ENCODE data around the gene HYAL4. TPM values are rescaled to one million over a fixed set of nuclear protein-coding genes. Genes with fewer than 3 reads are reported as not detected.

HYAL4 gene
- total RNA-seq, 1 experiment from 2014 or later, result not detected

DNA sequence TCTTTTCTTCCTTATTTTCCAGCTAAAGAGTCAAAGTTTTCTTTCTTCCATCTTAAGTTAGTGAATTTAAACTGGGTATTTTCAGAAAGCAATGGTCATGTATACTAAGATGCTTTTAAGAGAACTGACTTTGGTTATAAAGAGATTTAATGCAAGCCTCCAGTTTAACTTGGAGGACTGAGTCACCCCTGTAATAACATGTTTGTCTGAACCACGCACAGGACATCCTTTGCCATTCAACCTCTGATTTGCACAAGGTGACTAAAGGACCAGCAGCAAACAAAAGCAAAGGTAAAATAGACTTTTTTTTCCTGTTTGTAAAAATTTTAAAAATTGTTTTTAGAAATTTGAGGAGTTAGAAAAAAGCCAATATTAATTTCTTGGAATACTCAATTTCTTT is 2.9 kb downstream of the HYAL4 start:
- Mint-ChIP-seq H3K27ac (no peak overlapping the region), H3K4me1 (no peaks in the 10 kb centered on the region), H3K4me3 (no peak overlapping the region), H3K27me3 (ENCODE audit: low read depth) (no peaks in the 10 kb centered on the region; the same call in 1 of the 2 replicates), H3K9me3 (peaks cover 25% of the 10 kb centered on the region), H3K36me3 (no peaks in the 10 kb centered on the region)
- DNase-seq (ENCODE audit: low spot score) (no peak), ATAC-seq (no peak)
- POLR2A ChIA-PET, result no interaction called here
- CTCF ChIA-PET, result no interaction called here
- TF ChIP-seq ETV6 (CRISPR knock-in tag; IDR thresholded peaks at IDR 0.05) (no peak), ZBTB43 (CRISPR knock-in tag; IDR thresholded peaks at IDR 0.05) (no peak), ZNF512 (CRISPR knock-in tag; IDR thresholded peaks at IDR 0.05; ENCODE audit: borderline replicate concordance) (no peak), FOXP1 (CRISPR knock-in tag; IDR thresholded peaks at IDR 0.05; ENCODE audit: borderline replicate concordance) (no peak), MXD4 (CRISPR knock-in tag; IDR thresholded peaks at IDR 0.05; ENCODE audit: borderline replicate concordance) (no peak)
- TF ChIP-seq, protein P1, sequence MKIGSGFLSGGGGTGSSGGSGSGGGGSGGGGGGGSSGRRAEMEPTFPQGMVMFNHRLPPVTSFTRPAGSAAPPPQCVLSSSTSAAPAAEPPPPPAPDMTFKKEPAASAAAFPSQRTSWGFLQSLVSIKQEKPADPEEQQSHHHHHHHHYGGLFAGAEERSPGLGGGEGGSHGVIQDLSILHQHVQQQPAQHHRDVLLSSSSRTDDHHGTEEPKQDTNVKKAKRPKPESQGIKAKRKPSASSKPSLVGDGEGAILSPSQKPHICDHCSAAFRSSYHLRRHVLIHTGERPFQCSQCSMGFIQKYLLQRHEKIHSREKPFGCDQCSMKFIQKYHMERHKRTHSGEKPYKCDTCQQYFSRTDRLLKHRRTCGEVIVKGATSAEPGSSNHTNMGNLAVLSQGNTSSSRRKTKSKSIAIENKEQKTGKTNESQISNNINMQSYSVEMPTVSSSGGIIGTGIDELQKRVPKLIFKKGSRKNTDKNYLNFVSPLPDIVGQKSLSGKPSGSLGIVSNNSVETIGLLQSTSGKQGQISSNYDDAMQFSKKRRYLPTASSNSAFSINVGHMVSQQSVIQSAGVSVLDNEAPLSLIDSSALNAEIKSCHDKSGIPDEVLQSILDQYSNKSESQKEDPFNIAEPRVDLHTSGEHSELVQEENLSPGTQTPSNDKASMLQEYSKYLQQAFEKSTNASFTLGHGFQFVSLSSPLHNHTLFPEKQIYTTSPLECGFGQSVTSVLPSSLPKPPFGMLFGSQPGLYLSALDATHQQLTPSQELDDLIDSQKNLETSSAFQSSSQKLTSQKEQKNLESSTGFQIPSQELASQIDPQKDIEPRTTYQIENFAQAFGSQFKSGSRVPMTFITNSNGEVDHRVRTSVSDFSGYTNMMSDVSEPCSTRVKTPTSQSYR (CRISPR knock-in tag; IDR thresholded peaks at IDR 0.05), result no peak

DNA sequence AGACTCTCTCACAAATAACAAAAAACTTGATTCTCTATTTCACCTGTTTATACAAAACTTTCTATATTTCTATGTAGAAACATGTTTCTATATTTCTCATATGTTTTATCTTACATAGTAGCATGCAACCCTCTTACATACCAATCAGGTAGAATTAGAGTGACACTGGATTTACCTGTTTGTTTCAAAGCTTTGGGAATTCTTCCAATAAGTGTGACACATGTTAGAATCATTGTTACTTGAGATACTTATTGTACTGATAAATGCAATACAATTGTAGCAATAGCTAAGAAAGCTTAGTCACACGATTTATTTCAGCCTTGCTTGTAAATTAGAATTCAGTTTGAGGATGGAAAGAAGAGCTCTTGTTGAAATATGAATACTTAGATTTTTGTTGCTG is 4.9 kb downstream of the HYAL4 start:
- ATAC-seq, result no peak

More for the DNA sequence above, 4.9 kb downstream of the HYAL4 start:
- Mint-ChIP-seq H3K9me3 (peaks cover 12% of the 10 kb centered on the region), H3K27ac (no peak overlapping the region), H3K4me1 (no peaks in the 10 kb centered on the region), H3K36me3 (no peaks in the 10 kb centered on the region), H3K4me3 (no peak overlapping the region), H3K27me3 (ENCODE audit: low read depth) (no peaks in the 10 kb centered on the region)
- no peak for DNase-seq (ENCODE audit: low spot score)
- no peak for TF ChIP-seq ESRRA (CRISPR knock-in tag; IDR thresholded peaks at IDR 0.05; ENCODE audit: borderline replicate concordance)
- TF ChIP-seq ZNF396 (CRISPR knock-in tag; IDR thresholded peaks at IDR 0.05; ENCODE audit: borderline replicate concordance), result no peak
- TF ChIP-seq, protein P2, sequence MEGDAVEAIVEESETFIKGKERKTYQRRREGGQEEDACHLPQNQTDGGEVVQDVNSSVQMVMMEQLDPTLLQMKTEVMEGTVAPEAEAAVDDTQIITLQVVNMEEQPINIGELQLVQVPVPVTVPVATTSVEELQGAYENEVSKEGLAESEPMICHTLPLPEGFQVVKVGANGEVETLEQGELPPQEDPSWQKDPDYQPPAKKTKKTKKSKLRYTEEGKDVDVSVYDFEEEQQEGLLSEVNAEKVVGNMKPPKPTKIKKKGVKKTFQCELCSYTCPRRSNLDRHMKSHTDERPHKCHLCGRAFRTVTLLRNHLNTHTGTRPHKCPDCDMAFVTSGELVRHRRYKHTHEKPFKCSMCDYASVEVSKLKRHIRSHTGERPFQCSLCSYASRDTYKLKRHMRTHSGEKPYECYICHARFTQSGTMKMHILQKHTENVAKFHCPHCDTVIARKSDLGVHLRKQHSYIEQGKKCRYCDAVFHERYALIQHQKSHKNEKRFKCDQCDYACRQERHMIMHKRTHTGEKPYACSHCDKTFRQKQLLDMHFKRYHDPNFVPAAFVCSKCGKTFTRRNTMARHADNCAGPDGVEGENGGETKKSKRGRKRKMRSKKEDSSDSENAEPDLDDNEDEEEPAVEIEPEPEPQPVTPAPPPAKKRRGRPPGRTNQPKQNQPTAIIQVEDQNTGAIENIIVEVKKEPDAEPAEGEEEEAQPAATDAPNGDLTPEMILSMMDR (IDR thresholded peaks at IDR 0.05), result no peak
- no peak for TF ChIP-seq MXD4 (CRISPR knock-in tag; IDR thresholded peaks at IDR 0.05; ENCODE audit: borderline replicate concordance)
- TF ChIP-seq, protein P3, sequence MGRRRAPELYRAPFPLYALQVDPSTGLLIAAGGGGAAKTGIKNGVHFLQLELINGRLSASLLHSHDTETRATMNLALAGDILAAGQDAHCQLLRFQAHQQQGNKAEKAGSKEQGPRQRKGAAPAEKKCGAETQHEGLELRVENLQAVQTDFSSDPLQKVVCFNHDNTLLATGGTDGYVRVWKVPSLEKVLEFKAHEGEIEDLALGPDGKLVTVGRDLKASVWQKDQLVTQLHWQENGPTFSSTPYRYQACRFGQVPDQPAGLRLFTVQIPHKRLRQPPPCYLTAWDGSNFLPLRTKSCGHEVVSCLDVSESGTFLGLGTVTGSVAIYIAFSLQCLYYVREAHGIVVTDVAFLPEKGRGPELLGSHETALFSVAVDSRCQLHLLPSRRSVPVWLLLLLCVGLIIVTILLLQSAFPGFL (CRISPR knock-in tag; IDR thresholded peaks at IDR 0.05; ENCODE audit: borderline replicate concordance), result no peak
- TF ChIP-seq TP53 (CRISPR knock-in tag; IDR thresholded peaks at IDR 0.05), result no peak
- TF ChIP-seq, protein P4, sequence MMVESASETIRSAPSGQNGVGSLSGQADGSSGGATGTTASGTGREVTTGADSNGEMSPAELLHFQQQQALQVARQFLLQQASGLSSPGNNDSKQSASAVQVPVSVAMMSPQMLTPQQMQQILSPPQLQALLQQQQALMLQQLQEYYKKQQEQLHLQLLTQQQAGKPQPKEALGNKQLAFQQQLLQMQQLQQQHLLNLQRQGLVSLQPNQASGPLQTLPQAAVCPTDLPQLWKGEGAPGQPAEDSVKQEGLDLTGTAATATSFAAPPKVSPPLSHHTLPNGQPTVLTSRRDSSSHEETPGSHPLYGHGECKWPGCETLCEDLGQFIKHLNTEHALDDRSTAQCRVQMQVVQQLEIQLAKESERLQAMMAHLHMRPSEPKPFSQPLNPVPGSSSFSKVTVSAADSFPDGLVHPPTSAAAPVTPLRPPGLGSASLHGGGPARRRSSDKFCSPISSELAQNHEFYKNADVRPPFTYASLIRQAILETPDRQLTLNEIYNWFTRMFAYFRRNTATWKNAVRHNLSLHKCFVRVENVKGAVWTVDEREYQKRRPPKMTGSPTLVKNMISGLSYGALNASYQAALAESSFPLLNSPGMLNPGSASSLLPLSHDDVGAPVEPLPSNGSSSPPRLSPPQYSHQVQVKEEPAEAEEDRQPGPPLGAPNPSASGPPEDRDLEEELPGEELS (CRISPR knock-in tag; IDR thresholded peaks at IDR 0.05), result no peak
- TF ChIP-seq ZNF232 (CRISPR knock-in tag; IDR thresholded peaks at IDR 0.05), result no peak
- TF ChIP-seq ERG (CRISPR knock-in tag; IDR thresholded peaks at IDR 0.05), result no peak
- no peak for TF ChIP-seq STAT6 (CRISPR knock-in tag; conservative IDR thresholded peaks at IDR 0.05; ENCODE audit: low read depth)
- TF ChIP-seq JAZF1 (CRISPR knock-in tag; IDR thresholded peaks at IDR 0.05), result no peak
- TF ChIP-seq HMGA2 (CRISPR knock-in tag; IDR thresholded peaks at IDR 0.05), result no peak
- no peak for TF ChIP-seq NR3C1 (CRISPR knock-in tag; conservative IDR thresholded peaks at IDR 0.05; ENCODE audit: low read depth)
- POLR2A ChIA-PET, result no interaction called here
- CTCF ChIA-PET, result no interaction called here

Measured in WTC11 (cell line).